Vagina (tissue), 2 donors: ENCODE results near the gene RPTOR. TPM values are rescaled to one million over a fixed set of nuclear protein-coding genes. Genes with fewer than 3 reads are reported as not detected.
"Not testable (repeated sequence)": the region's sequence is repeated elsewhere in the genome, so short reads cannot be mapped to it uniquely, and the experiment has no call there.

Experiments used
- DNase-seq, 2 donors: peaks; one replicate each; pipeline ENCODE4 v3.0.0-alpha.2; 2017; ENCODE audit errors: extremely low spot score in 2 of 2
- H3K27ac ChIP-seq: fragments of 200-600 bp; sonication (generic); one replicate; pipeline ENCODE4 v1.5.1; 2019
- H3K27me3 ChIP-seq: fragments of 200-600 bp; sonication (generic); one replicate; pipeline ENCODE4 v1.5.1; 2019
- H3K36me3 ChIP-seq, 2 donors: fragments of 200-600 bp; sonication (generic); one replicate each; pipeline ENCODE4 v1.5.1; 2017 to 2019
- H3K4me1 ChIP-seq: fragments of 200-600 bp; sonication (generic); one replicate; pipeline ENCODE4 v1.5.1; 2019
- H3K4me3 ChIP-seq, 2 donors: fragments of 200-600 bp; sonication (generic); 1 replicate in 1 of 2; 2 replicates in 1 of 2; pipeline ENCODE4 v1.5.1; 2016 to 2019
- H3K9me3 ChIP-seq: fragments of 200-600 bp; sonication (generic); one replicate; pipeline ENCODE4 v1.5.1; 2019
- POLR2A ChIP-seq, 2 donors: fragments of 450-650 bp; IDR thresholded peaks; one replicate each; pipeline ENCODE4 v1.6.1; 2017; ENCODE audit warnings: antibody characterized with exemption in 2 of 2, mild to moderate bottlenecking in 2 of 2, moderate library complexity in 2 of 2
- POLR2AphosphoS5 ChIP-seq, 2 donors: sonication (generic); formaldehyde crosslinking; IDR thresholded peaks; one replicate each; pipeline ENCODE4 v1.9.0; 2017; ENCODE audit warnings: antibody characterized with exemption in 2 of 2, mild to moderate bottlenecking in 2 of 2, low read depth in 1 of 2; ENCODE audit not compliant: insufficient read depth in 1 of 2
- intact Hi-C: fragments of 100-400 bp; cut with DNase I; formaldehyde crosslinking; loops from one replicate; pipeline ENCODE4 v1.15.1; 2023
- total RNA-seq: library from RNA; depleted of rRNA; stranded (reverse); fragments of >200 nt; gene quantifications from one replicate; pipeline ENCODE4 v1.2.3, GENCODE V29; 2016
- TF ChIP-seq, protein P1 (sequence below), 3 experiments: fragments of 450-650 bp in 2 of 3; fragments of 200-600 bp in 1 of 3; sonication (generic) in 1 of 3; IDR thresholded peaks; one replicate each; pipeline ENCODE4 v1.5.1; 2017 to 2019; ENCODE audit warnings: antibody characterized with exemption in 3 of 3, mild to moderate bottlenecking in 2 of 3, moderate library complexity in 2 of 3

The RPTOR gene
- total RNA-seq, 1 donor from 2014 or later = 38.3 TPM

DNA sequence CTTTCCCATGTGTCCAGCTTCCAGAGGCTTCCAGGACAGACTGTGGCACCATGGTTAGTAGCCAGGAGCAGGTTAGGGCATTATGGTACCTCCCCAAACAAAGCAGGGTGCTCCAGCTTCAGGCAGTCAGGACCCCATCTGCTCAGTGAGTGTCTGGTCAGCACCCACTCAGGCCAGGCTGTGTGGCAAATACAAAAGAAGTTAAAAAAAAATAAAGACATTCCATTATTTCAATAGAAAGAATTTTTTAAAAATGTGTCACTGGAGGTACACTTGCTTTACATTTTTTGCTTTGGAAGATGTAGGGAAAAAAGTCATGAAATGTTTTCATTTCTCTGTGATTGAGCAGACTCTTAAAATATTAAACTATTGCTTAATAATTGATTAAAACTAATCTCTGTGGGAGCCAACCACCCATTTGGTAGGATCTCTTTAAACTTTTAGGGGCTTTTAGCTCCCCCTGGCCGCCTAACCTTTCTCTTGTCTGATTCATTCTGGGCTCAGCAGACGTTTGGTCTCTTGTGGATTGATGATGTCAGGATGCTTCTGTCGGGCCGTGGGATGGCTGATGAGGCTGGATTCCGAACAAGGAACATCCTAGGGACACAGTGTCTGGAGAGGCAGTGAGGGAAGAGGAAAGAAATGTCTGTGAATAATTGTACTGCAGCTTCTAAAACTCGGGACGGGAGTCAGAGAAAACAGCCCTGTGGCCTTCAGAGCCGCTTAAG lies 39.8 kb upstream of the RPTOR start:
- Histone ChIP-seq H3K4me3 (no peak overlapping the region), H3K27ac (no peak overlapping the region), H3K4me1 (no peaks in the 10 kb centered on the region), H3K9me3 (no peaks in the 10 kb centered on the region), H3K36me3 (no peaks in the 10 kb centered on the region), H3K27me3 (no peaks in the 10 kb centered on the region)
- intact Hi-C loops = no loop called here
- DNase-seq = no peak
- TF ChIP-seq, protein P1, sequence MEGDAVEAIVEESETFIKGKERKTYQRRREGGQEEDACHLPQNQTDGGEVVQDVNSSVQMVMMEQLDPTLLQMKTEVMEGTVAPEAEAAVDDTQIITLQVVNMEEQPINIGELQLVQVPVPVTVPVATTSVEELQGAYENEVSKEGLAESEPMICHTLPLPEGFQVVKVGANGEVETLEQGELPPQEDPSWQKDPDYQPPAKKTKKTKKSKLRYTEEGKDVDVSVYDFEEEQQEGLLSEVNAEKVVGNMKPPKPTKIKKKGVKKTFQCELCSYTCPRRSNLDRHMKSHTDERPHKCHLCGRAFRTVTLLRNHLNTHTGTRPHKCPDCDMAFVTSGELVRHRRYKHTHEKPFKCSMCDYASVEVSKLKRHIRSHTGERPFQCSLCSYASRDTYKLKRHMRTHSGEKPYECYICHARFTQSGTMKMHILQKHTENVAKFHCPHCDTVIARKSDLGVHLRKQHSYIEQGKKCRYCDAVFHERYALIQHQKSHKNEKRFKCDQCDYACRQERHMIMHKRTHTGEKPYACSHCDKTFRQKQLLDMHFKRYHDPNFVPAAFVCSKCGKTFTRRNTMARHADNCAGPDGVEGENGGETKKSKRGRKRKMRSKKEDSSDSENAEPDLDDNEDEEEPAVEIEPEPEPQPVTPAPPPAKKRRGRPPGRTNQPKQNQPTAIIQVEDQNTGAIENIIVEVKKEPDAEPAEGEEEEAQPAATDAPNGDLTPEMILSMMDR (IDR thresholded peaks at IDR 0.05) = no peak
- TF ChIP-seq POLR2AphosphoS5 (IDR thresholded peaks at IDR 0.05; ENCODE audit: insufficient read depth in 1 of 2, low read depth in 1 of 2) (no peak), POLR2A (IDR thresholded peaks at IDR 0.05) (no peak)

DNA sequence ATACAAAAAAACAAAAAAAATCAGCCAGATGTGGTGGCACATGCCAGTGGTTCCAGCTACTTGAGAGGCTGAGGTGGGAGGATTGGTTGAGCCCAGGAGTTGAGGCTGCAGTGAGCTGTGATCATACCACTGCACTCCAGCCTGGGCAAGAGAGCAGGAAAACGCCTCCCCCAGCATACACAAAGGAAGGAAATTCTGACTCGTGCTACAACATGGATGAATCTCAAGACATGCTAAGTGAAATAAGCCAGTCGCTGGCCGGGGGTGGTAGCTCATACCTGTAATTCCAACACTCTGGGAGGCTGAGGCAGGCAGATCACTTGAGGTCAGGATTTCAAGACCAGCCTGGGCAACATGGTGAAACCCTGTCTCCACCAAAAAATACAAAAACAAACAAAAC lies 37.5 kb upstream of the RPTOR start:
- H3K27me3 ChIP-seq = not testable (repeated sequence)

DNA sequence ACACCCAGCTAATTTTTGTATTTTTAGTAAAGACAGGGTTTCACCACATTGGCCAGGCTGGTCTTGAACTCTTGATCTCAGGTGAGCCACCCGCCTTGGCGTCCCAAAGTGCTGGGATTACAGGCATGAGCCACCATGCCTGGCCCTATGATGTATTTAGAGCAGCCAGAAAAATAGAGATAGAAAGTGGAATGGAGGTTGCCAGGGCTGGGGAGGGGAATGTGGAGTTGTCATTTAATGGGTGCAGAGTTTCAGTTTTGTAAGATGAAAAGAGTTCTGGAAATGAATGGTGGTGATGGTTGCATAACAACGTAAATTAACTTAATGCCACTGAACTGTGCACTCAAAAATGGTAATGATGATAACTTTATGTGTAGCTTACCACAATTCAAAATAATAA lies 36.7 kb upstream of the RPTOR start:
- no peak overlapping the region for H3K4me3 ChIP-seq
- intact Hi-C loops = no loop called here
- no peaks in the 10 kb centered on the region for H3K9me3 ChIP-seq
- no peak for DNase-seq
- TF ChIP-seq POLR2A (IDR thresholded peaks at IDR 0.05) (no peak), POLR2AphosphoS5 (IDR thresholded peaks at IDR 0.05; ENCODE audit: insufficient read depth in 1 of 2, low read depth in 1 of 2) (no peak)
- TF ChIP-seq, protein P1 (IDR thresholded peaks at IDR 0.05) = no peak
- H3K27ac ChIP-seq = no peak overlapping the region
- H3K4me1 ChIP-seq = no peaks in the 10 kb centered on the region
- no peaks in the 10 kb centered on the region for H3K27me3 ChIP-seq
- H3K36me3 ChIP-seq = no peaks in the 10 kb centered on the region

More for the DNA sequence above, 37.5 kb upstream of the RPTOR start:
- H3K27ac ChIP-seq, DNase-seq, H3K36me3 ChIP-seq, intact Hi-C loops, H3K4me1 ChIP-seq, H3K4me3 ChIP-seq, H3K9me3 ChIP-seq: not testable (repeated sequence)

DNA sequence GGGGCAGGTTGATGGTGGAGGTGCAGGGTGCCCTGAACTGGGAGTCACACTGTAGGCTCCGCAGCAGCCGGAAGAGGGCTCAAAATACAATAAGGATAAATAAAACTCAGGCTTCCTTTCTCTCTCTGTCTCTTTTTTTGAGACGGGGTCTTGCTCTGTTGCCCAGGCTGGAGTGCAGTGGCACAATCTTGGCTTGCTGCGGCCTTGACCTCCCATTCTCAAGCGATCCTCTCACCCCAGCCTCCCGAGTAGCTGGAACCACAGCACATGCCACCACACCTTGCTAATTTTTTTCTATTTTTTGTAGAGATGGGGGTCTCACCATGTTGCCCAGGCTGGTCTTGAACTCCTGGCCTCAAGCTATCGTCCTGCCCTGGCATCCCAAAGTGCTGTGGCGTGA lies 35.3 kb upstream of the RPTOR start:
- TF ChIP-seq POLR2A (IDR thresholded peaks at IDR 0.05) (no peak), POLR2AphosphoS5 (IDR thresholded peaks at IDR 0.05; ENCODE audit: insufficient read depth in 1 of 2, low read depth in 1 of 2) (no peak)
- TF ChIP-seq, protein P1 (IDR thresholded peaks at IDR 0.05) = no peak
- intact Hi-C loops = no loop called here
- H3K36me3 ChIP-seq = no peaks in the 10 kb centered on the region
- no peaks in the 10 kb centered on the region for H3K4me1 ChIP-seq
- H3K27me3 ChIP-seq = no peaks in the 10 kb centered on the region
- no peaks in the 10 kb centered on the region for H3K9me3 ChIP-seq
- H3K4me3 ChIP-seq = no peak overlapping the region
- H3K27ac ChIP-seq = no peak overlapping the region
- DNase-seq = no peak

DNA sequence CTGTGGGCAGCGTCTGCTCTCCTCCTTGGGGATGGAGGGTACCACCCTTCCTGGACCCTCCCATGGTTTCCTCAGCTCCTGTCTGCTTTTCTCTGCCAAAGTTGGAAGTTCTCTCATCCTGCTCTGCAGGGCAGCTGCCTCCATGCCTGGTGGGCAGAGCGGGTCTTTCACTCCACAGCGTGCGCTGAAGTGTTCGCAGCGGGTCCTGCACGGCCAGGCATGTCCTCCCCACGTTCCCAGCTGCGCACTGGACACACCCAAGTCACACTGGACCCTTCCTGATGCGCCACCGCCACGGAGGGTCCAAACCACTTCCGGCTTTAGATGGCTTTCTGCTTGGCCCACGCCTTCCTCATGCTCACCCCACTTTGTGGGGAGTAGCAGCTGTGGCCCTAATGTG lies 34.5 kb upstream of the RPTOR start:
- TF ChIP-seq, protein P1 (IDR thresholded peaks at IDR 0.05) = no peak
- no peak for TF ChIP-seq POLR2AphosphoS5 (IDR thresholded peaks at IDR 0.05; ENCODE audit: insufficient read depth in 1 of 2, low read depth in 1 of 2)
- no peak for TF ChIP-seq POLR2A (IDR thresholded peaks at IDR 0.05)
- Histone ChIP-seq H3K4me3 (no peak overlapping the region), H3K27ac (no peak overlapping the region), H3K27me3 (no peaks in the 10 kb centered on the region), H3K36me3 (no peaks in the 10 kb centered on the region), H3K4me1 (no peaks in the 10 kb centered on the region), H3K9me3 (no peaks in the 10 kb centered on the region)
- DNase-seq = no peak
- intact Hi-C loops = no loop called here
